Measurements from ENCODE around the gene GSE1.

GSE1 gene

DNA sequence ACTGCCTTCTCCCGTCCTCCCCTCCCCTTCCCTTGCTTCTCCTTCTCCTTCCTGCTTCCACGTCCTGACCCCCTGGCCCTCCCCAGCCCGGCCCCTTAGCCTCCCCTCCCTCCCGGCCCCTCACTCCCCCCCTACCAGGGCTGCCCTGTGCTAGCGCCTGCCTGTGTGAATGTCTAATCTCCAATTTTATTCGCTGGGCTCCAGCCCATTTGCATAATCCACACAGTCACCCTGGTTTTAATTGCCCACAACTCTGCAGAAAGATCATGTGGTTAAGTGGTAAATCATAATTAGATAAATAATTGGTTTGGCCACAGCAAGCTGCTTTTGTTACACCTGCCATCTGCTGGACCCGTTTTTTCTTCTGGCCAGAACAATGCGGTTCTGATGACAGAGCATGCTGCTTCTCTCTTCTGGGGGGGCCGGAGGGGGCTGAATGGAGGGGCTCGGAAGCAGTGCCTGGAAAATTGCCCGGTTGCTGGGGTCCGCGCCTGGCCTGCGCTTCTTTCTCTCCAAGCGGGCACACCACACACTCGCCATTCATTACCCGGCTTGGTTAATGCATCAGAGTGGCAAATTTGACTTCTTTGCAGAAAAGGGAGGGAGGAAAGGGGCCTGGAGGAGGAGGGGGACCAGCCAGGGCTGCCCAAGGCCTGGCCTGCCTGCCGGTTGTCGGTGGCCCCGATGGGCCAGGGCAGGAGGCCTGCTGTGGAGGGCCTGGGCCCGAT, 19.5 kb upstream of the GSE1 start:
- H3K9me3 Mint-ChIP-seq, result no peaks in the 10 kb centered on the region
- H3K36me3 Mint-ChIP-seq (ENCODE audit: low read depth), result peaks cover 8% of the 10 kb centered on the region
- H3K4me3 Mint-ChIP-seq, result no peak overlapping the region
- peaks cover 27% of the 10 kb centered on the region for H3K4me1 Mint-ChIP-seq (ENCODE audit: low read depth)
- H3K27ac Mint-ChIP-seq, result no peak overlapping the region
- H3K27me3 Mint-ChIP-seq, result no peaks in the 10 kb centered on the region

DNA sequence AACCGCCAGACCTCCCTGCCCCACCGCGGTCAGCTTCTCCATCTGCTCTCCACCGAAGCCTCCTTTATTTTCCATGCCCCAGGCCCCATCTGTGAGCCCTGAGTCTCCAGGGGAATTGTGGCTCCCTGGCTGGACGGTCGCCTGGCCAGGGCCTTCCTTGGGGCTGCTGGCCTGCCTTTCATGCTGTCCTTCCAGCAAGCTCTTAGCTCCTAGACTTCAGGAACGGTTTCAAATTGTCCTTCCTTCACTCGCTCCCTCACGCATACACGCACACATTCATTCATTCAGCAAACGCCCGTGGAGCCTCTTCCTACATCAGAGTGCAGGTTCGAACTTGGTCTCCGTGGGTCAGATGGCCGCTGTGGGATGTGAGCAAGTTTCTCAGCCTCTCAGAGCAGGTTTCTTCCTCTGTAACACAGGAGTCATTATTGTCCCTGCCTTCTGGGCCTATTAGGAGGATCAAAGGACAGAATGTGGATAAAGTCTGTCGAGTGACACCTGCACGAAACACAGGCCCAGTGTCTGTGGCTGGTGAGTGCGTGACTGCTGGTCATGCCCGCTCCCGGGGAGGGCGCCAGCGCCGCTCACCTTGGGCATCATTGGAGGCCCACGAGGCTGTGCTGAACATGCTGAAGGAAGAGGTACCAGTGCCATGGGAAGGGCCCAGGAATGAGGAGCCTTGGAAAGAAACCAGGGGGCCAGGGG, 18.7 kb upstream of the GSE1 start:
- Mint-ChIP-seq H3K27ac (no peak overlapping the region), H3K4me3 (no peak overlapping the region), H3K4me1 (ENCODE audit: low read depth) (peaks cover 30% of the 10 kb centered on the region), H3K27me3 (no peaks in the 10 kb centered on the region), H3K9me3 (no peaks in the 10 kb centered on the region), H3K36me3 (ENCODE audit: low read depth) (peaks cover 8% of the 10 kb centered on the region)

DNA sequence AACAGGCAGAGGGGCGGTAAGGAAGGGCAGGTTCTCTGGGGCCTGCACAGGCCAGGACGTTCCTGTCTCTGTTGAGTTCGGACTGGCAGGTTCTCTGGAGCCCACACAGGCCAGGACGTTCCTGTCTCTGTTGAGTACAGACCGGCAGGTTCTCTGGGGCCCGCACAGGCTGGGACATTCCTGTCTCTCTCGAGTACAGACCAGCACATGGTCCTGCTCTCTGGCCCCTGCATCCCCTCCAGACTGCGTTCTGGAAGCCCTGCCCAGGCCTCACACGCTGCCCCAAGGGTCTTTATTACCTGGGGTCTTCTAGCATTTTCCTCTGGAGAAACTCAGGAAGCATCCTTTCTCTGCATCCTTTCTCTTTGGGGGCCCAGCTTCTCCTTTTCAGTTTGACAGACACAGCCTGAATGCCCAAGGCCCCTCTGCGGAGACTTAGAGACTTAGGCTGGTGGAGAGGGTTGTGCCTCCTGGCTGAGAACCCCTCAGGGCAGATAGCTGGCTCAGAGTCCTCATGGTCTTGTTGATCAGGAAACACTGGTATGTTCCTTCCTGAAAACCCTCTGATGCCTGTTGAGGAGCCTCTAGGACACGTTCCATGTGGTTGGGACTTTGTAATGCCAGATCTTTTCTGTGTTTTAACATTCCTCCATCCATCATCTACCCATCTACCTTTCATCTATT, 18.0 kb upstream of the GSE1 start:
- H3K4me1 Mint-ChIP-seq (ENCODE audit: low read depth), result peaks cover 30% of the 10 kb centered on the region
- no peaks in the 10 kb centered on the region for H3K27me3 Mint-ChIP-seq
- H3K27ac Mint-ChIP-seq, result no peak overlapping the region
- peaks cover 8% of the 10 kb centered on the region for H3K36me3 Mint-ChIP-seq (ENCODE audit: low read depth)
- no peak overlapping the region for H3K4me3 Mint-ChIP-seq
- no peaks in the 10 kb centered on the region for H3K9me3 Mint-ChIP-seq

DNA sequence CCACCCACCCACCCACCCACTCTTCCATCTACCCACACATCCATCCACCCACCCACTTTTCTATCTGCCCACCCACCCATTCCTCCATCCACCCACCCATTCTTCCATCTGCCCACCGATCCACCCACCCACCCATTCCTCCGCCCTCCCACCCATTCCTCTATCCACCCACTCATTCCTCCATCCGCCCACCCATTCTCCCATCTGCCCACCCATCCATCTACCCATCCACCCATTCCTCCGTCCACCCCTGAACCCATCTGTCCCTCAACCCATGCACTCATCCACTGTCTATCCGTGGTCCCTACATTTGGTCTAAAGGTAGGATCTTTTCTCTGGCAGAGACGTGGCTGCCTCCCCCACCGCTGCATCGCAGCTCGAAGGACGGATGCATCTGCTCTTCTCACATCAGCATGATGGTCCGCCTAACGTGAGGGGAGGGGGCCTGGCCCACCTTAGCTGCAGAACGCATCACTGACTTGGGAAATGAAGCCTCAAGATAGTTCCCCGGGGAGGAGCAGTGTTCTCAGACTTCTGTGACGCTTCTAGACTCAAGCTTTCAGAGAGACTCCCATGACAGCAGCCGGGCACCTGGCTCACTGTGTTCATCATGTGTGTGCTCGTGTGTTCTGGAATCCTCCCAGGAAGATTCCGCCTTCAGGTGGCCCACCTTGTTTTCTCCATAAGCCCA, 17.2 kb upstream of the GSE1 start:
- H3K36me3 Mint-ChIP-seq (ENCODE audit: low read depth), result peaks cover 8% of the 10 kb centered on the region
- no peaks in the 10 kb centered on the region for H3K9me3 Mint-ChIP-seq
- H3K4me1 Mint-ChIP-seq (ENCODE audit: low read depth), result peaks cover 30% of the 10 kb centered on the region
- no peak overlapping the region for H3K4me3 Mint-ChIP-seq
- H3K27me3 Mint-ChIP-seq, result no peaks in the 10 kb centered on the region
- no peak overlapping the region for H3K27ac Mint-ChIP-seq

DNA sequence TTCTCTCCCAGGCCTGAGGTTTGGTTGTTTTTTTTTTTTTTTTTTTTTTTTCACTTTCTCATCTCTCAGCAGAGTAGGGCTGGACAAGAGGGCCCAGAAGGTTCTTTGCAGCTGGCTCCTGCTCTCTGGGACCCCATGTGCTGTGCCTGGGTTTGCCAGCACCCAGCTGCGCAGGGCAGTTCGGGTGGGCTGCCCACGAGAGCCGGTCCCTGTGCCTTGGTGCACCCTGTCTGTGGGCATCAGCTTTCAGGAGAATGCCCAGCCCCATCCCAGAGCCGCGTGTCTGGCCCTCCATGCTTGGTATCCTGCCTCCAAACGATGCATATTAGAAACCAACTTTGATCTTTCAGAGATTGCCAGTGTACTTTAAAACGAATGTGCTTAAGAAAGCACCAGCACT, 15.0 kb upstream of the GSE1 start:
- Mint-ChIP-seq H3K27me3 (no peaks in the 10 kb centered on the region), H3K27ac (no peak overlapping the region), H3K4me1 (ENCODE audit: low read depth) (peaks cover 21% of the 10 kb centered on the region), H3K36me3 (ENCODE audit: low read depth) (peaks cover 8% of the 10 kb centered on the region), H3K9me3 (no peaks in the 10 kb centered on the region), H3K4me3 (no peak overlapping the region)

DNA sequence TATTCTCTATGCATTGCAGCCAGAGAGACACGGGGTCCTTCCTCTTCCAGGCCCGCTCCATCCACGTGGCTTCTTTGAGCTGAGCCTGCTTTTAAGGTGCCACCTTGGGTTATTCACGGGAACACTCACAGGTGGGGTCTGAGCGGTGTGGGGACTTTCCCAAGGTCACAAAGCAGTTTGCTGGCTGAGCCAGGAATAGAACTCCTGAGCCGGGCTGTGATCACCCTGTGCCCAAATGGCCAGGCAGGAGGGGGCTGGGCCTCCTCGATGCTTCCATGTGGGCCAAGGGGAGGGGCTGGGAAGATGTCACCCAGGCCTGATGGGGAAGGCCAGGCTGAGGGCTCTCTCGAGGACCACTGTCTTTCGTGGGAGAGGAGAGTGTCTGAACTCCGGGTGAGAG, 13.0 kb upstream of the GSE1 start:
- no peak overlapping the region for H3K4me3 Mint-ChIP-seq
- no peaks in the 10 kb centered on the region for H3K27me3 Mint-ChIP-seq
- H3K36me3 Mint-ChIP-seq (ENCODE audit: low read depth), result peaks cover 8% of the 10 kb centered on the region
- H3K9me3 Mint-ChIP-seq, result no peaks in the 10 kb centered on the region
- H3K4me1 Mint-ChIP-seq (ENCODE audit: low read depth), result peaks cover 17% of the 10 kb centered on the region
- H3K27ac Mint-ChIP-seq, result no peak overlapping the region

DNA sequence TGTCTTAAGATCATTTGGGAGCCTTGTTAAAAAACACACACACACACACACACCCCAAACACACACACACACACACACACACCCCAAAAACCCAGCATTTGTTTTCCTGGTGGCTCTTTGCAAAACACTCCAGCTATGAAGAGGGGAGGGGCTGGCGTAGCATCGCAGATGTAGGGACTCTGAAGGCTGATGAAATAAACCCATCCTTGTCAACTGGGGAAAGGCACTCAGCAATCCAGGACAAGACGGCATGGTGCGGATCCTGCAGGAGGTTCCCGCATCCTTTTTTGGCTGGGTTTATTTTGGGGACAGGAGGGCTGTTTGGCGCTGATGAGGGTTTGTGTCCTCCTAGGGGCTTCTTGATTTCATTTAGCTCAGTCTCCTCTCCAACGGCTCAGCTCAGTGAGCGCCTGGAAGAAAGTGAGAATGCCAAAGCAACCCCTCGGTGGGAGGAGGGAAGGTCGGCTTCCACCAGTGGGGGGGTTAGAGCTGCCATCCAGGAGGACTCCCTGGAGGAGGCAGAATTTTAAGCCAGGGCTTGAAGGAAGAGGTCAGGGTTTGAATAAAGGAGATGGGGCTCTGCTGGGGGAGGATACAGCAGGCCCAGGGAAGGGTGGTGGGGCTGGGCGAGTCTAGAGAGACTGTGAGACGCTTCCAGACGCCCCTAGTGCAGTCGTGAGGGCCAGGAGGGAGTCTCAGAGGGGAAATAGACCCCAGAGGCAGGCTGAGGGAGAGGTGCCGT, 12.4 kb upstream of the GSE1 start:
- Mint-ChIP-seq H3K4me3 (no peak overlapping the region), H3K27me3 (no peaks in the 10 kb centered on the region), H3K27ac (no peak overlapping the region), H3K36me3 (ENCODE audit: low read depth) (peaks cover 8% of the 10 kb centered on the region), H3K4me1 (ENCODE audit: low read depth) (peaks cover 21% of the 10 kb centered on the region), H3K9me3 (no peaks in the 10 kb centered on the region)

DNA sequence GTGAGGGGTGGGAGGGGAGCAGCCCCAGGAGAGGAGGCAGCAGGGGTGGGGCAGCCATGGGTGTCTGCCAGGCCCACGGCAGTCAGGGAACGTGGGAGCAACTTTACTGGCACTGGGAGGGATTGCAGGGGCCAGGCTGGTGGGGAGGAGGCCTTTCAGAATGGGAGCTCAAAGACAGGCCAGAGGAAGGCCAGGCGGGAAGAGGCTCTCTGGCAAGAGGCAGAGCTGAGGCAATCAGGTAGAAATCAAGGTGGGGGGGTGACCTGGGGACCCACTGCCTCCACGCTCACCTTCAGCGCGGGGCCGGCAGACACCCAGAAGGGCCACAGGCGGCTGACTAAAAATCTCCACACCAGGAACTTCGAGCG, 11.9 kb upstream of the GSE1 start:
- Mint-ChIP-seq H3K27me3 (no peaks in the 10 kb centered on the region), H3K4me3 (no peak overlapping the region), H3K4me1 (ENCODE audit: low read depth) (peaks cover 16% of the 10 kb centered on the region), H3K27ac (no peak overlapping the region), H3K36me3 (ENCODE audit: low read depth) (peaks cover 6% of the 10 kb centered on the region), H3K9me3 (no peaks in the 10 kb centered on the region)

DNA sequence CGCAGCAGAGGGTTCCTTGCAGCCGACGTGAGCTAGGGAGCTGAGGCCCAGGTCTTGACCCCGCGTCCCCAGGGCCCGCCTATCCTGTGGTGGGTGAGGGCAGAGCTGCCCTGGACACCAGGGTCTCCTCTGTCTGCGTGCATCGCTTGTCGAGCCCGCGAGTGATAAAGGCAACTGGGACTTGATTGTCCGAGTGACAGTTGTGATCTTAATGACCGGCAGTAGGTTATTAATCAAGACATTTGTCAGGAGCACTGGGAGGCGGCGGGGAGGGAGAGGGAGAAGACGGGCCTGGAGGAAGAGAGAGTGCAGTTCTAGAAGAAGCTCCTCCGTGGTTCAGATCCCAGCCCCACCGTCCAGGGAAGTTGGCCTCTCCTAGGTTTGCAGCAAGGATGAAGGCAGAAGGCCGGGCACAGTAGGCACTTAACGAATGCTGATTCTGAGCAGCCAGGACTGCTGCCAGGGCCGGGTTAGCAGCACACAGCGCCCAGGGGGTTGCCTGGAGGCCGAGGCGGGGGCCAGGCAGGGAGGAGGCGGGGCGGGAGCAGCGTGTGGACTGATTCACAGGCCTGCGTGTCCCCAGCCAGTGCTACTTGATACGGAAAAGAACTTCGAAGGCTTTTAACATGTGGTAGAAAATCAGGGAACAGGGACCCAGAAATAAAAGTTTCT, 11.3 kb upstream of the GSE1 start:
- Mint-ChIP-seq H3K36me3 (ENCODE audit: low read depth) (peaks cover 5% of the 10 kb centered on the region), H3K4me1 (ENCODE audit: low read depth) (peaks cover 15% of the 10 kb centered on the region), H3K9me3 (no peaks in the 10 kb centered on the region), H3K27me3 (no peaks in the 10 kb centered on the region), H3K4me3 (no peak overlapping the region), H3K27ac (no peak overlapping the region)

DNA sequence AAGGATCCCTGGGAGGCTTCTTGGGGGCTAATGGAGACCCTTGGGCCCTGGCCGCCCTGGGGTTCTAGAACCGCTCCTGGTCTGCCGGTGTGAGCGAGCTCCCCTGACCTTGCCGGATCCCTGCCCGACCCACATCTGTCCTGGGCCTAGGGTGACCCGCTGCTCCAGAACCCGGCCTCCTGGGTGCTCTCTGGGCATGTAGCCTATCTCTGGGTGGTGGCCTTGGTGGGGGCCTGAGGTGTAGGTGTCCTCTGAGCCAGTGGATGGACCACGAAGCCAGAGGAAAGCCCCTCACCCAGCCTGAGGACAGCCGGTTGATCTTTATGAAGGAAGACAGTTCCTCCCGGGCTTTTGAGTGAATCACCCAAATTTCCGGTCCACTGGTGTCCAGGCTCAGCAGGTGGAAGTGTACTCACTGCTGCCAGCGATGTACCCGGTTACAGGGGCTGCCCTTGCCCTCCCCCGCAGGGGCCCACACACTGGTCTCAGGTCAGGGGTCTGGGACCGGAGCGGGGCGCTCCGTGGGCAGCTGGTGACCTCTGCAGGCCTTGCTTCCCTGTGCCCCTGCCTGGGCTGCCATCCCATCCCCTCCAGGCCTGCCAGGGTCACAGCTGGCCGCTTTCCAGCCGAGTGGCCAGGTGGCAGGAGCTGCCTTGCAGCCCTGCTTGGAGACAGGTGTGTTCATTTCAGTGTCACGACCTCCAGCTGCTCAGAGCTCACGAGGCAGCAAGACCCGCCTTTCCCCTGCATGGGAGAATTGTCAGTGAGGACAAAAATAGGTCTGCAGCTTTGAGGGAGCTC, 10.5 kb upstream of the GSE1 start:
- H3K4me3 Mint-ChIP-seq, result no peak overlapping the region
- H3K27ac Mint-ChIP-seq, result no peak overlapping the region
- no peaks in the 10 kb centered on the region for H3K9me3 Mint-ChIP-seq
- H3K36me3 Mint-ChIP-seq (ENCODE audit: low read depth), result peaks cover 3% of the 10 kb centered on the region
- no peaks in the 10 kb centered on the region for H3K27me3 Mint-ChIP-seq
- H3K4me1 Mint-ChIP-seq (ENCODE audit: low read depth), result peaks cover 20% of the 10 kb centered on the region

DNA sequence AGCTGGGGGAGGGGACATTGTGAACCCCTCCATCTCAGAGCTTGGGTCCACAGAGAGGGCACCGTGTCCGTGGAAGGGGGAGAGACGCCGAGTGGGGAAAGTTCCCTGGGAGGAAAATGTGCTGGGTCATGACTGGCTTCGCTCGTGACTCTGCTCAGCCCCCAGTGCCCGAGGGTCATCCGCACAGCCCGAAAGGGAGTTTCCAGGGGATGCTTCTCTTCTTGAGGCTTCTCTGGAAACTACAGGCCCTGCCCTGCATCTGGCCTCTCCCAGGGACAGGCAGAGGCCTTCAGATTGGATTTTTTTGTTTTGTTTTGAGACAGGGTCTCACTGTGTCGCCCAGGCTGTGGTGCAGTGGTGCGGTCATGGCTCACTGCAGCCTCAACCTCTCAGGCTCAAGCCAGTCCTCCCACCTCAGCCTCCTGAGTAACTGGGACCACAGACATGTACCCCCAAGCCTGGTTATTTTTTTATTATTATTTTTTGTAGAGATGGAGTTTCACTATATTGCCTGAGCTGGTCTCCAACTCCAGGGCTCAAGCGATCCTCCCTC, 9.8 kb upstream of the GSE1 start:
- Mint-ChIP-seq H3K36me3 (ENCODE audit: low read depth) (no peaks in the 10 kb centered on the region), H3K27me3 (no peaks in the 10 kb centered on the region), H3K4me1 (ENCODE audit: low read depth) (peaks cover 21% of the 10 kb centered on the region)

DNA sequence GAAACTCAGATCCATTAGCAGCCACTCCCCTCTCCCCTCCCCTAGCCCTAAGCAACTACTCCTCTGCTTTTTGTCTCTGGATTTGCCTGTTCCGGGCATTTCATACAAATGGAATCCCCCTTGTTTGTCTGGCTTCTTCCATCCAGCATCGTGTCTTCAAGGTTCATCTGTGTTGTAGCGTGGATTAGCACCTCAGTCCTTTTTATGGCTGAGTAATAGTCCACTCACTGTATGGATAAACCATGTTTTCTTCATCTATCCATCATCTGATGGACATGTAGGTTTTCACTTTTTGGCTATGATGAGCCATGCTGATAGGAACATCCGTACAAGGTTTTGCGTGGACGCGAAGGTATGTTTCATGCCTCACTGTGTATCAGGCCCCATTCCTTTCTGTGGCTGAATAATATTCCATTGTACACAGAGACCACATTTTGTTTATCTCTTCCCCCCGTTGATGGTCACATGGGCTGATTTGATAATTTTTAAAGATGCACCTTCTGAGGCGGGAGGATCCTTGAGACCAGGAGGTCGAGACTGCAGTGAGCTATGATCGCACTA, 8.9 kb upstream of the GSE1 start:
- Mint-ChIP-seq H3K9me3 (no peaks in the 10 kb centered on the region), H3K27ac (no peak overlapping the region), H3K4me1 (ENCODE audit: low read depth) (peaks cover 27% of the 10 kb centered on the region), H3K36me3 (ENCODE audit: low read depth) (no peaks in the 10 kb centered on the region), H3K4me3 (no peak overlapping the region), H3K27me3 (no peaks in the 10 kb centered on the region)

More for the DNA sequence above, 9.8 kb upstream of the GSE1 start:
- Mint-ChIP-seq H3K4me3 (no peak overlapping the region), H3K9me3 (no peaks in the 10 kb centered on the region), H3K27ac (no peak overlapping the region)

Data from stimulated activated naive CD8-positive, alpha-beta T cell treated with anti-CD3 and anti-CD28 coated beads, Interleukin-15, Interleukin-2, amounts not matched to agents 100 ng/mL and 50 ng/mL, for 24 hours (primary cell).